ENCODE results near the gene ACP2. TPM values are rescaled to one million over a fixed set of nuclear protein-coding genes. Genes with fewer than 3 reads are reported as not detected.

The ACP2 gene
- total and polyA plus RNA-seq, 9 of the 15 experiments (the other 6 are each of a cell fraction or from before 2014, with no cell fraction given): 1.9 to 20.0 (median 11.6) TPM

DNA sequence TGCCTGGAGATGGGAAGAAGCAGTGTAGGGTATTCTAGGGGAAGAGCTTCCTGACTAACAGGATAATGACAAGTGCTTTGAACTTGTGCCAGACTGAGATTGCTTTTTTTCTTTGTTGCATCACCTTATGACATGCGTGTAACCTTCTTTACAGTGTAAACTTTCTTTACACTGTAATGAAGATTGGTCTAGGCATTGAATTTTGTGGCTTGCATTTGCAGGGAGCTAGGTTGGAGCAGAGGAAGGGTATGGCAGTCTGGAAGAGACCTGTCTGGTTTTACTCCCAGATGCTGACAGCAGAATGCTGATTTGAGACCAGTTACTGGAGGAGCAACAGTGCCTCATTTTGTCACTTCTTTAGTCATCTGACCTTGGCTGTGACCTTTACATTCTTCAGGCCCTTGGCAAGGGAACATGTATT is 28.2 kb downstream of the ACP2 start:
- WGBS (ENCODE audit: insufficient coverage, low coverage, missing lambda C conversion rate): 19% methylated on average over 1 of the region's 1 CpG
- CTCF ChIA-PET (ENCODE audit: low intra/inter-chr PET ratio): no interaction called here
- no peak overlapping the region for H3K4me3 ChIP-seq
- H3K4me2 ChIP-seq (ENCODE audit: insufficient read depth, low read length): no peak overlapping the region
- POLR2A ChIA-PET: interaction anchor here (0.5 to 2.0 kb wide), 4 partner anchors 10 to 72 kb away, joined by 3 to 7 read pairs (median 4); partner anchors contain the start of gene ACP2
- in situ Hi-C loops (cut with MboI): no loop called here
- FAIRE-seq (no peak), DNase-seq (ENCODE audit: extremely low read depth in 1 of 4, low spot score in 3 of 4) (peak in 1 of 4 experiments; percentile 2), ATAC-seq (no peak)
- H3K4me1 ChIP-seq (replicated peaks in 1 of 2; ENCODE audit: control insufficient read depth in 2 of 2, insufficient read depth in 2 of 2, low read length in 2 of 2): peaks cover 6 to 14% of the 10 kb centered on the region in 2 experiments; a peak in 4 of 5 replicates
- no TSS peak for BruUV-seq (replicated peaks)
- intact Hi-C loops (cut with micrococcal nuclease): no loop called here
- H3K27ac ChIP-seq (ENCODE audit: extremely low read depth, low read depth, low read length): no peak overlapping the region
- H3K9me3 ChIP-seq (replicated peaks; ENCODE audit: control insufficient read depth, insufficient read depth, low read depth, low read length): no peaks in the 10 kb centered on the region
- no peak overlapping the region for H2AFZ ChIP-seq (ENCODE audit: low read depth, low read length)
- H3K36me3 ChIP-seq (ENCODE audit: control insufficient read depth, insufficient read depth, low read length): peaks cover 7% of the 10 kb centered on the region; the same call in 1 of the 3 replicates
- H3K79me2 ChIP-seq (ENCODE audit: control insufficient read depth, insufficient read depth, low read length): peaks cover 12% of the 10 kb centered on the region; the same call in 2 of the 3 replicates
- no peaks in the 10 kb centered on the region; the same call in 1 of the 2 replicates for H4K20me1 ChIP-seq (replicated peaks; ENCODE audit: control insufficient read depth, insufficient read depth, low read length)
- H3K27me3 ChIP-seq (ENCODE audit: control insufficient read depth in 2 of 2, insufficient read depth in 2 of 2, low read length in 2 of 2): no peaks in the 10 kb centered on the region
- H3K9me1 ChIP-seq (ENCODE audit: control insufficient read depth, insufficient read depth, low read length): no peaks in the 10 kb centered on the region
- no peak overlapping the region for H3K9ac ChIP-seq (ENCODE audit: insufficient read depth in 1 of 2, low read depth in 2 of 2, low read length in 2 of 2)
- TF ChIP-seq BCL6 (CRISPR knock-in tag; IDR thresholded peaks at IDR 0.05) (no peak), DMBX1 (CRISPR knock-in tag; IDR thresholded peaks at IDR 0.05; ENCODE audit: borderline replicate concordance) (no peak), ELK3 (CRISPR knock-in tag; IDR thresholded peaks at IDR 0.05) (no peak), IRF1 (CRISPR knock-in tag; IDR thresholded peaks at IDR 0.05; ENCODE audit: borderline replicate concordance) (no peak), NUFIP1 (IDR thresholded peaks at IDR 0.05; ENCODE audit: partially characterized antibody) (no peak), VEZF1 (CRISPR knock-in tag; IDR thresholded peaks at IDR 0.05) (no peak), HSF4 (CRISPR knock-in tag; IDR thresholded peaks at IDR 0.05; ENCODE audit: borderline replicate concordance) (no peak), MITF (IDR thresholded peaks at IDR 0.05) (no peak), COPS2 (conservative IDR thresholded peaks at IDR 0.05) (no peak), NR2C2 (CRISPR knock-in tag; IDR thresholded peaks at IDR 0.05) (no peak), NR2C2 (tag; IDR thresholded peaks at IDR 0.05) (peak; percentile 43; the same call in 1 of the 2 replicates)

Measured in K562 (cell line).